GM18511 (cell line): ENCODE data around the gene CNTN5.

Experiments
- ATAC-seq: cut with Tn5 transposase; IDR thresholded peaks from one replicate; pipeline ENCODE4 v1.9.1; 2021; ENCODE audit warnings: mild to moderate bottlenecking, moderate library complexity; ENCODE audit not compliant: unreplicated experiment

Gene CNTN5

DNA sequence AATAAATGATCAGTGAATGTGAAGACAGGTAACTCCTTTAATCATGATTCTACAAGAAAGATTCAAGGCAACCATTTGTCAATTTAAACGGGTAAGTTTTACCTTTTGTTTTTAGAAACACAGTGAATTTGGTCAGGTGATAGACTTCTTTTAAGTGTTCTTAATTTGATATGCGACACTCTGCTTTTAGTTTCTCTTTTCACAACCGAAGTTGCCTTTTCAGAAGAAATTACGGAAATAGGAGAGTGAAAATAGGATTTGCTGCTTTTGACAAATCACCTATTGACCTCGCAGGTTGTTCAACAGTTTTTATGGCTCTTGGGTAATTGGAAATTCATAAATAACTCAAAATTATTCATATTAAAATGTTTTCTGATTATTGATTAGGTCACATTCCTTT lies 142.1 kb downstream of the CNTN5 start:
- ATAC-seq, result no peak

DNA sequence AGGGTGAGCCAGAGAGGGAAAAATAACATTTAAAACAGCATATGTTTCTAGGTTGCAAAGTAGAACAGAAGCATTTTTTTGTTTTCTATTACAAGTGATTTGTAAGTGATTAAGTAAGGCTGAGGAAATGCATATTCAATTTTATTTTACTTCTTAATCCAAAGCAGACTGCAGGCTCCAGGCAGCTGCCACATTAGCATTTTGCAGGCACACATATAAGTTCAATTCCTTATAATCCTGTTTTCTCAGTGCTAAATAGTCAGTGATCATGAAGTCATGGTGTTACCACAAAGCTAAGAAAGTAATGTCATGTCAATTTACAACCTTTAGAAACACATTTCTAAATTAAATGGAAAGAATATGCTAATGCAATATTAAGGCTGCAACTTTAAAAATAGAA lies 149.8 kb downstream of the CNTN5 start:
- ATAC-seq, result no peak

DNA sequence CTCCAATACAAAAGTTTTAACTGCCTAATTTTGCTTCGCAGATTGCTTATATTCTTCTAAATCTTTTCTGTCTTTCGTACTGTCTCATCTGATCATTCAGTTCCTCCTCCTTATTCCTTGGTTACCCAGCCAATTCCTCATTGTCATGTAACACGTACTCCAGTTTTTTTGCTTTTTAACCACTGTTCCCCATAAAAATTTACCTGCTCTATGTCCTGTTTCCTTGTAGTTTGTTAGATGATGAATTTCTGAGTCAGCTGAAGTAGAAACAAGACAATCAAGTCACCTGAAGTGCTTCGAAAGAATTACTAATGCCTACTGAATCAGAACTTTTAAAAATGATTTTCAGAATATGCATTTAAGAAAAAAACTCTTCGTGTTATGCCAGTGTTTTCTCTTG lies 150.6 kb downstream of the CNTN5 start:
- ATAC-seq, result no peak

DNA sequence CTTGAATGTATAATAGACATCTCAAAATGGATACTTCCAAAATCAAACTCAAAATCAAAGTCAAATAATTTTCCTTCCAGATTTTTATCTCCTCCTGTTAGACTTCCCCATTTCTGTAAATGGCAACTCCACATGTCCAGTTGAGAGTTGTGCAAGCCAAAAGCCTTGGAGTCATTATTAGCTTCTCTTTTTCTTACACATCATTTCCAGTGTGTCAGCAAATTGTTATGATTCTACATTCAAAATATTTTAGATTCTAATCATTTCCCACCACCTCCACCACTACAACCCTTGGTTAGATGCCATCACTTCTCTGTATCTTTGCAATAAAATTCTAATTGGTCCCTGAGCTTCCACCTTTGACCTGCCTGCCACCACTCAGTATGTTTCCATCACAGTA lies 155.7 kb downstream of the CNTN5 start:
- ATAC-seq, result no peak

DNA sequence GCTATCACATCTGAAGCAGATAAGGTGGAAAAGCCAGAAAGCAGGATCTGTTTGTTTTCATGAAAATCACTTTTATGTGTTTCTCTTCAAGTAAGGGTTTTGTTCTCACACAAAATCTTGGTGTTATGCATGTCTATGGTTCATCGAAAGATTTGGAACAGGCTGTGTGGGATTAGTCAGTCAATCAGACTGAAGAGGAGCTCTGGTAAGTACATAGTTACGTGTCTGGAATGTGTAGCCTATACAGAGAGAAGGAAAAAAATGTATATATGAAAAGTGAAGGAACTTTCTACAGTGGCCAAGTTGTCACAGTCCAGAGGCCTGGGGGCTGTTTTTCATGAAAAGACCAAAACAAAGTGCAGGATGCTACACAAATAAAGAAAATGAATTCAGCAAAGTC lies 156.7 kb downstream of the CNTN5 start:
- no peak for ATAC-seq

DNA sequence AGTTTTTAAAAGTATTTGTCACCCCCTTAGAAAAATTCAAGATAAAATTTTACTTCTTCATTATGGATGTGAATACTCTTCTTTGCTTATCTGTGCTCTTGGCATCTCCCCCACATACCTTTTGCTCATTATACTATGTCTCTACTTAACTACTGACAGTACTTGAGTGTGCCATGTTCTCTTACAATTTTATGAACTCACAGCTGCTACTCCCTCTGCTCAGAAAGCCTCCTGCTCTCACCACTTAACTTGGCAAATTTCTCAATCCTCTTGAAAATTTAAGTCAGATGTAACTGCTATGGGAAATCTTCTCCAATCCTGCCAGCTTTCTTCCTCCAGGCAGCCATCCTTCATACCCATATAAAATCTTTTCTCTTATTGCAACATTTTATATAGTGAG lies 163.4 kb downstream of the CNTN5 start:
- no peak for ATAC-seq

DNA sequence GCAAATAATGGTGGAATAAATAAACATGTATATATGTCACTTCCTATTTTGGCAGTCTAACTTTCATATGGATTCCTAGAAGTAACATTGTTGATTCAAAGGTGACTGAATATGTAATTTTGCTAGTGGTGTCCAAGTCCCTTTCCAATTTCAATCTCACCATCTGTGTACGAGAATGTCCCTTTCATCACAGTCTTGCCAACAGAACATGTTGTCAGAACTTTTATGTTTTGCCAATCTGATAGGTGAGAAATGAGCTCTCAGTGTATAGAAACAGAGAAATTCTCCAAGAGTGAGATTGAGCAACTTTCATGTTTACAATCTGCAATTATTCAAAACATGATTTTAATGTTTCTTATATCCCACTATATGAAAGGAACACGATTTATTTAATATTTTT lies 167.5 kb downstream of the CNTN5 start:
- ATAC-seq, result no peak

DNA sequence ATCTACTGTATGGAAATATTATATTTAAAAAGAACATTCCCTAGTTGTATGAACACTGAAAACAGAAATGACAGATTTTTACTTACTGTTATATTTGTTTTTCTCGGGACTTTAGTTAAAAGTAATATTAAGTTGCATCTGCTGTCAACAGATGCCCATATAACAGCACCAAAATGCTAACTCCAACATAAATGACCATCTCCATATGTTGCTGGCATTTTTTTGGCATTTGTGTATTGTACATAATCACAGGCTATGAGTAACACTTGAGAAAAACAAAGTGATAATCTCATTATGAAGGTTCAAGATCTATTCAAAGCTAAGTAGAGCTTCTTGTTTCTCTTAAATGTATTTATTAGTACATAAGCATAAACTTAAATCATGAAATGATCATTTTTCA lies 172.0 kb downstream of the CNTN5 start:
- ATAC-seq, result no peak

DNA sequence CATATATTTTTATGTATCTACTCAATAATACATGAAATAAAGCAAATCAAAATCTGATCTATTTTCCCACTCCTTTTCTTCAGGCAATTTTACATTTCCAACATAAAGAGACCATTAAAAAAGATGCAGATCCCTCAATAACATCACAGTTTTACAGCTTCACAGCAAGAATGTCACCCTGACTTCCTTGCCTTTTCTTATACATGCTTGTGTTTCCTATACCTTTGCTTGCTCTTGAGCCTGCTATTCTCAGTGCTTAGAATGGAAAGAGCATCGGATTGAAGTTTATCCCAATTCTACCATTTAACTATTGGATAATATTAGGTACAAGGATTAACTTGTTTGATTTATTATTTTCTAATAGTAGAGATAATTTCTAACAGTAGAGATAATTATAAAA lies 176.7 kb downstream of the CNTN5 start:
- no peak for ATAC-seq

DNA sequence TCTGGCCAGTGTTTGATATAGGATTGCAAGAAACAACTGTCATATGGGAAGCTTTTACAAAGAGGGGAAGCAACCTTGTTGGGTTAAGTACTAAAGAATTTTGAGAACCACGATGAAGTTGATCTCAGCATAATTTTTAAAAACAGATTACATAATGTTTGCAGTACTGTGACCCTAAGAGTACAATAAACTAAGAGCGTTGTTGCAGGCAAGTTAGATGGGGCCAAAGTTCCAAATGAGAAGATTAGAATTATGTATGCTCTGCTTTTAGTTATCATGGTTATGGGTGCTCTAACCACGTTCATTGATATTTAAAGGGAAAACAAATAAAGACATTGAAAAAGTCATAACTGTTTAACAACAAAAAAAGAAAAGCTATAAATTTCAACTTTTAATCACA lies 177.5 kb downstream of the CNTN5 start:
- ATAC-seq, result no peak

DNA sequence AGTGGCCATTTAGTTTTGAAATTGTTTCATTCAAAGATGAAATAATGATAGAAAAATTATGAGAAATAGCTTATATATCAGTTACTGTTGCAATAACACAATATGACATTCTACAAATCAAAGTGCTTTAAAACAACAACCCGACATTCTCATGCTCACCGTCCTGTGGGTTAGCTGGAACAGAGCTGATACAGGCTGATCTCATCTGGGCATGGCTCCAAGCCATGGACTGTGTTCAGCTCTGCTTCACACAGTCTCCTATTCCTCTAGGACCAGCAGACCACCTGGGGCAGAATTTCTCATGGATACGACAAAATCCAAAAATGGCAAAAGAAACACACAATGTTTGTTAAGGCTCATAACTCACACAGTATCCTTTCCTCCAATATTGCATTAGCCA lies 178.6 kb downstream of the CNTN5 start:
- no peak for ATAC-seq

DNA sequence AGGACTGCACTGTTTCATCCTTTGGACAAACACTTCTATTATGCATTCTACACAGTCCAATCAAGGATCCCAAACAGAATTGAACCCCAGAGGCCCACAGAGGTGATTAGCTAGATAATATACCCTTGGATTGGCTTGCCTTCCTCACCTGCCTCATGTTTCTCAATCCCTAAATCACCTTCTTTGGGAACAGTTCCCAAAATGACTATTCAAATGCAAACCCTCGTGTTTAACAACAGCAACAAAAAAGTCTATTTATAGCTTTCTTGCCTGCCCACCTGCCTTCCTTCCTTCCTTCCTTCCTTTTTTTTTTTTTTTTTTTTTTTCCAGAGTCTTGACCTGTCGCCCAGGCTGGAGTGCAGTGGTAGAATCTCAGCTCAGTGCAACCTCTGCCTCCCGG lies 180.0 kb downstream of the CNTN5 start:
- no peak for ATAC-seq

DNA sequence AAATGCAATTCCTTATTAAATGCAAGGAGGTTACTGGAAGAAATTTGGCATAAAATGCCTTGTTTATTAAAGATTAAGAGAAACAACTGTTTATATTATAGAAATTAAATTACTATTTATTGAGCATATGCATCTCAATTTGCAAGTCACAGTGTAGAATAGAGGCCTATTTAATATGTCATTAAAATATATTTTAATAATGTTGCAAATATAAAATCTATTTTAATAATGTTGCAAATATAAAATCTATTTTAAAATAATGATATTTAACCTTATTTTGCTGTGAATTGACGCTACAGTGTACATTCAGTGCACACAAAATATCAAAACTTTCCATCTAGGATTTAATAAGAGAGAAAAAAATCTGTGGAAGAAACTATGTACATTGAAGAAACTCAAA lies 188.1 kb downstream of the CNTN5 start:
- no peak for ATAC-seq

DNA sequence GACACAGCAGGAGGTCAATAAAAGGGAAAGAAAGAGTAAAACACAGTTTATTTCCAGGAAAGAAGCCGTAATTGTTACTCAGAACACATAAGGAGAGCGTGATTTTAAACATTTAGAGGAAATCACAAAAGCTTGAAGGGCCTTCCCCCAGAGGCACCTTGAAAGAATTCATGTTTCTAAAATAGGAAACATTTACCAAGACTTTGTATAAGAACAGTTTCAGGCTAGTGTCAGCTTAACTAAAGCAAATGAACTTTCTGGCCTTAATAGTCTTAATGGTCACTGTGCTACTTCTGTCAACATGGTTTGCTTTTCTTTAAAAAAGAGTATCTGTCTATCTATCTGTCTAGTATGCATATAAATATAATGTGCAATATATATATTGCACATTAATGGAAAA lies 208.8 kb downstream of the CNTN5 start:
- ATAC-seq, result no peak

DNA sequence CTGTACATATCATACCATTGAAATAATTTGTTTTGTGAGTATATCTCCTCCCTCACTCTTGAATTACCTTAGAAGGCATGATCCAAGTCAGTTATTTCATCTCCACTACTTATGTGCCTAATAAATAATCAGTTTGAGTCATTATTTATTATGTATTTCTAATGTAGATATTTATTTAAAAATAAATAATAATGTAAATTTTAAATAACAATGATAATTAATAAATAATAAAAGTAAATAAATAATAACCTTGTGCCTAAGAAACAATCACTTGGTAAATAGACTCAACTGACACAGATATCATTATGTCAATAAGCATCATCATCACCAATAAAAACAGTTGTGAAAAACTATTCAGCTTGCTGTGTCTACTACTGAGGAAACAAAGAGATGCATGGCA lies 213.8 kb downstream of the CNTN5 start:
- ATAC-seq, result no peak

DNA sequence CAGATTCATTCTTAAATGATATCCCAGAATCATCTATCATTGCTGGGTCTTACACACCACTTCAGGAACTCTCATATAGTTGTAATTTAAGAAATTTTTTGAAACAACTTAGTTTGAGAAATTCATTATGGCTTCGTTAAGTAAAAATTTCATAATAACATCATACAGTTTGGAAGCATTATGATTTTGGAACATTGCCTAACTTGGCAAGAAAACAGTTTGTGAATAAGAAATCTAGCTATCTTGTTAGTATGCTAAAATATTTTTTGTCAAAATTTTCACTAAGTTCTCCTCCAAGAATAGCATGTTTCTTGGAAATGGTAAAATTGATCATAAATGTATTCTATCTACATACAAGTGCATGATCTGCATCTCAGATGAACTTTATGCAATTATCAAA lies 217.7 kb downstream of the CNTN5 start:
- no peak for ATAC-seq

DNA sequence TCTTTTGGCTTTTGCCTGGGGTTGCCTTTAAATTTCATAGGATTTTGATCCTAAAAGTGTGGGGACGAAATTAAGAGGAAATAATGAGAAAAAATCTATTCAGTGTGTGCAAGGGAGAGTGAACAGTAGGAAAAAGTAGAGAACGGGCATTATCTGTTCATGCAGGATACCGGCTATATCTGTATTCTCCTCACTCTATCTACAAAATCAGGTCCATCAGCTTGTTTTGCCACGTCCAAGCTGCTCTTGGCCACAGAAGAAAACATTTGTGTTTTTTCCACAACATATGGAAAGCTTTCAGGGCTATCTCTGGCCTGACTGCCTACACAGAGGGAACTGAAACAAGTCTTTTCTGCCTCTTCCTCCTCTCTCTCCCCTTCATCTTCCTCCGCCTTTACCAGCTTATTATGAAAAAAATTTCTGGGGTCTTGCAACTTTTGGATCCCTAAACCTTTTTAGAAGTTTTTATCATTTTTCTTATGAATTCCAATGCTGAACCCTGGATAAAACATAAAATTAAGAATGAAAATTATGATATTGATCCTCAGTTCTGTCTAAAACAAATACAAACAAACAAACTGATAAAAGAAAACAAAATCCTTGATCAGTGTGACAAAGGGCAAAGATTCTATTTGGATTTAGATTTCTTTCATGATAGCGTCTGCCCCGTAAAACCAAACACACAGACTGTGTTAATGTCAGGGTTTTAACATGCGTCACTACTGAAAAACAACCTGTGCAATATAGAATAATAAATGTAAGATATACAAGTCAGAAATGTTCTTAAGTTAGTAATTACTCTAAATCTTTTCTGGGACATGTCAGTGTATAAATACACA lies 219.7 kb downstream of the CNTN5 start:
- no peak for ATAC-seq

DNA sequence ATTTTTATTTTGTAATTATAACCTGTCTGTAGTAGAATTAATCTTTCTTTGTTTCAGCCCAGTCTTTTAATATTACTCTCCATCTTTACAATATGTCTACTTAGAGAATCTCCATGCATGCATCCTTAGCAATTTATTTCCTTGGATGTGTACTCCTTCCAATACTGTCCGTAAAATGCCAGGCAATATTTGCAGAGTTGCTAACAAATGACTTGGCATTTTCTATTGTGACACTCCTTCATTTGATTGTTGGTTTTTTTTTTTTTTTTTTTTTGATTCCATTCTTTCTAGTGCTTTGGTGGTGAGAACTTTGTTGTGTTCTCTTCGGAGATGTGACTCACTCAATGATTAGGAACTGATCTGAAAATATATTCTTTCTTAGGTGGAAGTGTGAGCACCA lies 220.3 kb downstream of the CNTN5 start:
- ATAC-seq, result no peak

DNA sequence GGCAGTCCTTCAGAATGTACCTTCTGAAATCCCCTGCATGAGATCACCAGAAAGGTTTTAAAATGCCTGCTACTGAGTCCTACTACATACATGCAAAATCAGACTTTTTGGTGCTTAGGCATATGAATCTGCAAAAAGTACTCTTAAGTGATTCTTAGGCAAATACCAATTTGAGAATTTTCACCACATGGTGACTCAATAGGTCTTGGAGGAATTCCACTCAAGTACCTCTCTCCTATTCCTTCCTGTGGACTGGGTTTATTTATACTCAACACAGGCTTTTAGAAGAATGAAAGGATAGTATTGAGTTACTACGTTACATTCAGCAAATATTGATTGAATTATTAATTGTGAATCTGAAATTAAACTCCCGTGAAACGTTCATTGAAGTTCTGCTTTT lies 223.9 kb downstream of the CNTN5 start:
- no peak for ATAC-seq

DNA sequence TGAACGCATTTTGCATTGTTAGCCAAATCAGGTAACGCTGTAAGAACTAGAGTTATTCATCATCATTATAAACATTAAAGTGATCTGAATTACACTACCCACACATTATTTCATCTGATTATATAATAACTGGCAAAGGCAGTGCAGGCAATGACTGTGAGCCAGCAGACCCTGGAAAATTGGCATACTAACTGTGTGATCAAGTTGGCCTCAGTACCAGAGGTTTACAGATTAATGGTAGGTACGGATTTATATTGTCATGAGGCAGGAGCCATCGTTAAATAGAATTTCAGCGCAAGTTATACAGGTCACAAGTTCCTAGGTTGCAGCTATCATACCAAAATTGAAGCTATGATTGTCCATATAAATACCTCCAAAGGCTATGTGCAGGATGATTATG lies 225.4 kb downstream of the CNTN5 start:
- ATAC-seq, result no peak

DNA sequence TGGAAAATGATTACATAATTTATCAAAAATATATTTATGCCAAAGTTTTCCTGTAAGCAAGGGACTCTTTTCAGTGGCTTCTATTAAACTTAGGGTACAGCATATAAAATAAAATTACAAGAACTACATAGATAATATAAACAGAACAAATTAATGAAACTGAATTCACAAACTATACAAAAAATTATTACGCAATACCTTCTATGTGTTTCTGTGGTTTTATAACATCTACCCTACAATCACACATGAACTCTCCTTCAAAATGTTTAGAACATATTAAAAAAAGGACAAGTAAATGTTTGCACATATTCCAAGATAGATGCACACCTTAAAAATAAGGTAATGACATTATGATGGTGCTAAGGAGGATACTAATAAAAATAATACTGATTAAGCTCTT lies 235.9 kb downstream of the CNTN5 start:
- no peak for ATAC-seq

DNA sequence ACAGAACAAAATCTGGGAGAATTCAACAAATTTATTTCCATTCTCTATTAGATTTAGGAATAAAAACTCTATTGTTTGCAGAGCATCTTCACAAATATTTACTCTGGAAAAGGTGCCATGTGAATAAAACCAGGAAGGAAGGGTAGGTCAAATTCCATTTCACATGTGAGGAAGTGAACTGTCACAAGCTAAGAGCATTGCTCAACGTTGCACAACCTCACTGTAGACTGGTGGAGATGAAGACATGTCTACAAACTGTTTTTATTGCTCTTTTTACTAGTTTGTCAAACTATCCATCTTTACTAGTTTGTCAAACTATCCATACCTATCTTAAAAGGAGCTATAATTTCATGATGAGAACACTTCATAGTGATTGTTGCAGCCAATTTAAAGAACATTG lies 236.4 kb downstream of the CNTN5 start:
- ATAC-seq, result no peak

DNA sequence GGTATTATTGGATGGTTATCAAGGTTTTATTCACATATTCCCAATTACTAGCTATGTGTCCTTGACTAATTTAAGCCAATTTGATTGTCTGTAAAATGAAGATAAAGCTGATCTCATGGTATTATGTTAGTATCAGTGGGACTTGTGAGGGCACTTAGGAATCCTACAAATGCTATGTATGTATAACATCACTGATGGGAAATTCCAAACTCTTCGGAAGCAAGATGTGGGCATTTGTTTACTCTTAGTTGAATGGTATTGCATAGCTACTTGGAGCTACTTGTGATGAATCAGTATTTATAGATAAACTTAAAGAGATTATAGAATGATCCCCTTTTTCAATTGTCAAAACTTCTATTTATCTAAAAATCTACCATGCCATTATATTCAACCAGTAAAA lies 239.9 kb downstream of the CNTN5 start:
- no peak for ATAC-seq
